ENCODE data around the gene RILPL2.
"Not testable (repeated sequence)": the region's sequence is repeated elsewhere in the genome, so short reads cannot be mapped to it uniquely, and the experiment has no call there.

RILPL2 gene

DNA sequence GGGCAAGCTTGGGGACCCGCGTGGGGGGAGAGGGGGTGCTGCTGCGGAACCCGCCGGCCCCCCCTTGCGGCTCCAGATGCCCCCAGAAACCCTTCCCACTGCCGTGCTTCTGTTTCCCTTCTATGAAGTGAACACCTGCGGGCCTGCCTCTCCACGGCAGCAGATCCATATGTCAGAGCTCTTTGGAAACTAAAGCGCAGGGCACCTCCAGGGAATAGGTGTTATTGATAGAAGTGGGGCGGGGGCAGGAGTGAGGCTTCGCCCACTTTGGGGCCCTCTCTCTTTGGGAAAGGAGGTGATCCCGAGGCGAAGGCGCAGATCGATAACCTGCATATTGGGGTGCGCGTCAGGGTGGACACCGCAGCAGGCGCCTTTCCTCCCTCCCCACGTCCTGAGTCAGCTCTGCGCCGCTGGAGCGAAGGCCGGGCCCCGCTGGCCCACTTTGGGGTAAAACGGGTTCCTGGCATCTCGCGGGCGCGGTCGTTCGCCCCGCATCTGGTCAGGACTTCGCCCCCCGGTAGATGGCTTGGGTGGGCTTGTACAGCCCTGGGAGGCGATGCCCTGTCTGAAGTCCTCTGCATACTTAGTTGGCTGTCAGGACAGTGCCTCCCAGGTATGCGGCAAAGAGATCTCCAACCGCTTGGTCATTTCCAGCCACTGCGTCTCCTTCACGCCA is 52.0 kb downstream of the RILPL2 start:
- DNase-seq, result peak; percentile 37
- no peak for ATAC-seq

- DNase-seq (no peak), ATAC-seq (no peak)
Measured at GRCh38 chr12:123382684-123383083, 53.8 kb downstream of the RILPL2 start.

DNA sequence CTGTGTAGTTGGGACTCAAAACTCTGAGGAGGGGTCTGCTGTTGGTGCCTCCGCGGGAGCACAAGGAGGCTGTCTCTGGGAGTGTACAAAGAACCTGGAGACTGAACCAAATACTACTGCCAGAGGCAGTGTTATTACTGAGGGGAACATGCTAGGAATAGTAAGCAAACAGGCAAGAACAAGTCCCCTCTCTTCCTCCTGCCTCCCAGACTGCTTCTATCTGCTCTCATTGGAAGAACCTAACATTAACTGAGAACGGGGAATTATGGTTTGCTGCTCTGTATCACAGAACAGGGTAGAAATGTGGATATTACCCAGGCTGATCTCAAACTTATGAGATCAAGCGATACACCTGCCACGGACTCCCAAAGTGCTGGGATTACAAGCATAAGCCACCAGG is 57.1 kb downstream of the RILPL2 start:
- no peak for DNase-seq
- no peak for ATAC-seq

DNA sequence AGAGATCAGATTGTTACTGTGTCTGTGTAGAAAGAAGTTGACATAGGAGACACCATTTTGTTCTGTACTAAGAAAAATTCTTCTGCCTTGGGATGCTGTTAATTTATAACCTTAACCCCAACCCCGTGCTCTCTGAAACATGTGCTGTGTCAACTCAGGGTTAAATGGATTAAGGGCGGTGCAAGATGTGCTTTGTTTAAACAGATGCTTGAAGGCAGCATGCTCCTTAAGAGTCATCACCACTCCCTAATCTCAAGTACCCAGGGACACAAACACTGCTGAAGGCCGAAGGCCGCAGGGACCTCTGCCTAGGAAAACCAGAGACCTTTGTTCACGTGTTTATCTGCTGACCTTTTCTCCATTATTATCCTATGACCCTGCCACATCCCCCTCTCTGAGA is 64.1 kb downstream of the RILPL2 start:
- not testable (repeated sequence) for ATAC-seq, DNase-seq

- not testable (repeated sequence) for DNase-seq, ATAC-seq
Measured at GRCh38 chr12:123371667-123372368, 64.7 kb downstream of the RILPL2 start.

DNA sequence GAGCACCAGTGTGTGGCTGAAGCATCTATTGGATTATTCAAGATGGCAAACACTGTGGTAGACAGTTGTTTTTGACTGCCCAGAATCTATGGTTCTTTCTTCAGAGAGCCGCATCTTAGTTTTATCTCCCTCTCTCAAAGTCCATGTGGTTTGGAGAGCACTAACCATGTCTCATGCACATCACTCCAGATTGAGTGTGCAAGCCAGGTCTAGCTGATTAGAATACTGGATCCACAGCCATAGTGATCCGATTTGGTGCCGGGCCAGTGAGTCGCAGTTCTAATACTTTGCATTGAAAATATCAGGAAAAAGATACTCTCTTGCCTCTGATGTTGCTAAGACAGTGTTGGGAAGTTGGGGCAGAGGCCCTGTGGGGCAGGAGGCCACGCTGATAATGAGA is 67.3 kb downstream of the RILPL2 start:
- DNase-seq (no peak), ATAC-seq (no peak)

DNA sequence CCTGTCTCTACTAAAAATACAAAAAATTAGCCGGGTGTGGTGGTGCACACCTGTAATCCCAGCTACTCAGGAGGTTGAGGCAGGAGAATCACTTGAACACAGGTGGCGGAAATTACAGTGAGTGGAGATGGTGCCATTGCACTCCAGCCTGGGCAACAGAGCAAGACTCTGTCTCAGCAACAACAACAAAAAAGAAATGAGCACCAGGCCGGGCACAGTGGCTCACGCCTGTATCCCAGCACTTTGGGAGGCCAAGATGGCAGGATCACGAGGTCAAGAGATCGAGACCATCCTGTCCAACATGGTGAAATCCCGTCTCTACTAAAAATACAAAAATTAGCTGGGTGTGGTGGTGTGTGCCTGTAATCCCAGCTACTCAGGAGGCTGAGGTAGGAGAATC is 68.1 kb downstream of the RILPL2 start:
- ATAC-seq, DNase-seq: not testable (repeated sequence)

DNA sequence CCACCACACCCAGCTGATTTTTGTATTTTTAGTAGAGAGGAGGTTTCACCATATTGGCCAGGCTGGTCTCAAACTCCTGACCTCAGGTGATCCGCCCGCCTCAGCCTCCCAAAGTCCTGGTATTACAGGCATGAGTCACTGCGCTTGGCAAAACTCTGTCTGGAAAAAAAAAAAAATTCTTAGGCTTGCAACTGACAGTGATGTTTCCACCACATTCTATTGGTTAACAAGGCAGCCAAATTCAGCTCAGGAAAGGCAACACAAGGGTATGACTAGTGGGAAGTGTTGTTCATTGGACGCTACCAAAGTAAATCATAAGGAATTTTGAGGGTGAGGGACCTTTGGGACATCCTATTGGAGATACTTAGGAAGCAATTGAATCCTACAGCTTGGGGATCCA is 69.0 kb downstream of the RILPL2 start:
- DNase-seq (no peak), ATAC-seq (no peak)

Data from stimulated activated naive CD8-positive, alpha-beta T cell treated with anti-CD3 and anti-CD28 coated beads, Interleukin-15, Interleukin-2, amounts not matched to agents 100 U/mL and 50 U/mL, for 24 hours (primary cell).